Lower leg skin (tissue), 4 donors: ENCODE data around the gene FILIP1. TPM values are rescaled to one million over a fixed set of nuclear protein-coding genes. Genes with fewer than 3 reads are reported as not detected.

Source experiments
- DNase-seq, 2 donors: peaks; one replicate each; pipeline ENCODE4 v3.0.0-alpha.2; 2019; ENCODE audit warnings: low spot score in 2 of 2
- H3K4me3 ChIP-seq: fragments of 200-600 bp; sonication (generic); 2 replicates; pipeline ENCODE4 v1.5.1; 2017; ENCODE audit warnings: mild to moderate bottlenecking, low read depth; ENCODE audit not compliant: poor library complexity, severe bottlenecking
- POLR2A ChIP-seq, 2 donors: fragments of 450-650 bp; IDR thresholded peaks; one replicate each; pipeline ENCODE4 v1.6.1; 2016 to 2017; ENCODE audit warnings: antibody characterized with exemption in 2 of 2, mild to moderate bottlenecking in 1 of 2, moderate library complexity in 1 of 2
- WGBS, 2 donors: methylation state at CpG; one replicate each; pipeline ENCODE4 v1.1.5; 2018; 5-methylcytosine and 5-hydroxymethylcytosine counted together
- intact Hi-C: fragments of 100-400 bp; cut with DNase I; formaldehyde crosslinking; loops from one replicate; pipeline ENCODE4 v1.15.0; 2023; ENCODE audit warnings: low total_unique reads
- total RNA-seq, 4 donors: library from RNA; depleted of rRNA; stranded (reverse); fragments of >200 nt; gene quantifications; one replicate each; pipeline ENCODE4 v1.1.0, GENCODE V29; 2016
- TF ChIP-seq, protein P1 (sequence below), 3 donors: fragments of 450-650 bp; IDR thresholded peaks; one replicate each; pipeline ENCODE4 v1.5.1; 2016; ENCODE audit warnings: antibody characterized with exemption in 3 of 3, mild to moderate bottlenecking in 3 of 3, moderate library complexity in 2 of 3

FILIP1 gene
- total RNA-seq, 4 donors from 2014 or later: 0.38 to 1.6 (median 0.92) TPM

DNA sequence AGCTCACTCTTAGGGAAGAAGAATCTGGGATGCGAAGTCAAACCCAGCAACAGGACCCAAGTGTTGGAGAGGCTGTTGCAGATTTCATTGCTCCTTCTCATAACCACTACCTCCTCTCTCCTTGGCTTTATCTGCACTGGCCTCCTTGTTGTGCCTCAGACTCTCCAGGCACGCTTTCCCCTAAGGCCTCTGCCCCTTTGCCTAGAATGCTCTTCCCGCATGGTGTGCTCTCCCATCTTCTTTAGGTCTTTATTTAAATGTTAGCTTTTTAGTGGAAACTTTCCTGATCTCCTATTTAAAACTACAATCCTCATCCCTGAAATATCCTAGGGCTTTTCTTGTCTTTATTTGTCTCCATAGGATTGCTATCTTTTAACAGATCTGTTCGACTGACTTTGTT lies 114.1 kb downstream of the FILIP1 start:
- WGBS, 2 donors: 81 to 84% methylated on average over 4 of the region's 4 CpGs
- no peak for DNase-seq
- TF ChIP-seq, protein P1, sequence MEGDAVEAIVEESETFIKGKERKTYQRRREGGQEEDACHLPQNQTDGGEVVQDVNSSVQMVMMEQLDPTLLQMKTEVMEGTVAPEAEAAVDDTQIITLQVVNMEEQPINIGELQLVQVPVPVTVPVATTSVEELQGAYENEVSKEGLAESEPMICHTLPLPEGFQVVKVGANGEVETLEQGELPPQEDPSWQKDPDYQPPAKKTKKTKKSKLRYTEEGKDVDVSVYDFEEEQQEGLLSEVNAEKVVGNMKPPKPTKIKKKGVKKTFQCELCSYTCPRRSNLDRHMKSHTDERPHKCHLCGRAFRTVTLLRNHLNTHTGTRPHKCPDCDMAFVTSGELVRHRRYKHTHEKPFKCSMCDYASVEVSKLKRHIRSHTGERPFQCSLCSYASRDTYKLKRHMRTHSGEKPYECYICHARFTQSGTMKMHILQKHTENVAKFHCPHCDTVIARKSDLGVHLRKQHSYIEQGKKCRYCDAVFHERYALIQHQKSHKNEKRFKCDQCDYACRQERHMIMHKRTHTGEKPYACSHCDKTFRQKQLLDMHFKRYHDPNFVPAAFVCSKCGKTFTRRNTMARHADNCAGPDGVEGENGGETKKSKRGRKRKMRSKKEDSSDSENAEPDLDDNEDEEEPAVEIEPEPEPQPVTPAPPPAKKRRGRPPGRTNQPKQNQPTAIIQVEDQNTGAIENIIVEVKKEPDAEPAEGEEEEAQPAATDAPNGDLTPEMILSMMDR (IDR thresholded peaks at IDR 0.05): no peak
- TF ChIP-seq POLR2A (IDR thresholded peaks at IDR 0.05): no peak
- intact Hi-C loops: no loop called here
- no peak overlapping the region for H3K4me3 ChIP-seq

DNA sequence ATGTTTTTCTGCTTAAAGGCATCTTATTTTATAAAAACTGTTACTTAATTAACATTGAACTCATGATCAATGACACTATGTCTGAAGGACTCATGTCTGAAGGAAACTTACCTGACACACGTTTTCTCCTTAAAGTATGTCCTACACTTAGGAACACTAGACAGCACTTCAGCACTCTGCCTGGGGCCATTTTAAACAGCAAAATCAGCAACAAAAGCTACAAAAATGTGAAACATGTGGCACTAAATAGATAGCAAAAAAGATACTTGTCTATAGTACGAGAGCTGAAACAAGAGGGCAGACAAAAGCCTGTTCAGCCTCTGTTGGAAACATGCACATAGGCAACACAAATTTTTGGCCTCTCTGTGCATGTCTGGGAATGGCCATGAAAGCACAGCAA lies 115.5 kb downstream of the FILIP1 start:
- WGBS, 2 donors: 43 to 52% methylated on average over 2 of the region's 2 CpGs
- no peak for DNase-seq
- no peak overlapping the region for H3K4me3 ChIP-seq
- no peak for TF ChIP-seq POLR2A (IDR thresholded peaks at IDR 0.05)
- TF ChIP-seq, protein P1 (IDR thresholded peaks at IDR 0.05): no peak
- intact Hi-C loops: no loop called here

- no peak overlapping the region for H3K4me3 ChIP-seq
- no peak for DNase-seq
- intact Hi-C loops: no loop called here
- TF ChIP-seq, protein P1 (IDR thresholded peaks at IDR 0.05): no peak
- no peak for TF ChIP-seq POLR2A (IDR thresholded peaks at IDR 0.05)
- WGBS, 2 donors: 95 to 96% methylated on average over 3 of the region's 3 CpGs
These were observed 116.2 kb downstream of the FILIP1 start for GRCh38 chr6:75377386-75377785.

DNA sequence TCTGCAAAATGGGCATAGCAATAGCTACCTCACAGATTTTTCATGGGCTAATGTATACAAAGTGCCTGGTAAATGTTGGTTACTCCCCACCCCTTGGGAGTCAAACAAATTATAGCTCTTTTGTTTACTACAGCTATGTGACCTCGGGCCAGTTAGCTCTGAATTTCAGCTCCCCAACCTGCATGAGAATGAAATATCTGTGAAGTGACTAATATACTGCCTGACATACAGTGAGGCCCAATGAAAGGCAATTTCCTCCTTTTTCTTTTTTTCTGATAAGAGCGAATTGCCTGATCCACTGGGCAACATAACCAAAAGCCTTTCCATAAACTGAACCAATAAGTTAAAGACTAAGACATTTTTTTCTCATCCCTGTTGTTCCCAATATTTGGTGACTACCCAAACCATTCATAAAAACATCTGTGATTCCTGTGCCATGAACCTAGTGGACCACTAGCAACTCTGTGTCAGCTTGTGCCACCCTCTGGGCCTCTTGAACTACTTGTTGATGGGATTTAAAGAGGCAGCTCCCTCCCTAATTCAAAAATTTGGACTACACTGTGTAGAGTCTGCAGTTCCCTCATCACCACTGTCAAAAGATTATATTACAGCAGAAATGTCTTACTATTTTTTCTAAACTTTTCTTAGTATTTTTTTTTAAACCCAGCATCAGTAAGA lies 117.1 kb downstream of the FILIP1 start:
- no peak for DNase-seq
- no peak for TF ChIP-seq POLR2A (IDR thresholded peaks at IDR 0.05)
- TF ChIP-seq, protein P1 (IDR thresholded peaks at IDR 0.05): no peak
- intact Hi-C loops: no loop called here

GRCh38 chr6:75374961-75375400 lies 118.6 kb downstream of the FILIP1 start:
- TF ChIP-seq, protein P1 (IDR thresholded peaks at IDR 0.05): no peak
- no peak for TF ChIP-seq POLR2A (IDR thresholded peaks at IDR 0.05)
- 72 to 87% methylated on average over 5 of the region's 5 CpGs for WGBS, 2 donors
- no peak overlapping the region for H3K4me3 ChIP-seq
- no peak for DNase-seq
- intact Hi-C loops: no loop called here

More for the DNA sequence above, 117.1 kb downstream of the FILIP1 start:
- WGBS, 2 donors: 60 to 61% methylated on average over 2 of the region's 2 CpGs
- H3K4me3 ChIP-seq: no peak overlapping the region

DNA sequence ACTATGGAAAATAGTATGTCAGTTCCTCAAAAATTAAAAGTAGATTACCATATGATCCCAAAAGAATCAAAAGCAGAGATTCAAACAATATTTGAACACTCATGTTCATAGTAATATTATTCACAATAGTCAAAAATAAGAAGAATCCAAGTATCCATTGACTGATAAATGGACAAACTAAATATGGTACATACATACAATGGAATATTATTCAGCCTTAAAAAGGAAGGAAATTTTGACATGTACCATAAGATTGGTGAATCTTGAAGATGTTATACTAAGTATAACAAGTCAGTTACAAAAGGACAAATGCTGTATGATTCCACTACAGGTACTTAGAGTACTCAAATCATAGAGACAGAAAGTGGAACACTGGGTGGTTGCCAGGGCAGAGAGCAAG lies 120.7 kb downstream of the FILIP1 start:
- no peak overlapping the region for H3K4me3 ChIP-seq
- TF ChIP-seq POLR2A (IDR thresholded peaks at IDR 0.05): no peak
- TF ChIP-seq, protein P1 (IDR thresholded peaks at IDR 0.05): no peak
- intact Hi-C loops: no loop called here
- no peak for DNase-seq
